NCI-H146 treated with DMSO at 0.1 percent for 48 hours (cell line): Measurements from ENCODE around the gene ATP10A.
"Not testable (repeated sequence)": the region's sequence is repeated elsewhere in the genome, so short reads cannot be mapped to it uniquely, and the experiment has no call there.

Source experiments
- DNase-seq: peaks from one replicate; lab custom pipeline; 2025; ENCODE audit not compliant: unreplicated experiment; lab: John Stamatoyannopoulos, UW

Gene ATP10A

DNA sequence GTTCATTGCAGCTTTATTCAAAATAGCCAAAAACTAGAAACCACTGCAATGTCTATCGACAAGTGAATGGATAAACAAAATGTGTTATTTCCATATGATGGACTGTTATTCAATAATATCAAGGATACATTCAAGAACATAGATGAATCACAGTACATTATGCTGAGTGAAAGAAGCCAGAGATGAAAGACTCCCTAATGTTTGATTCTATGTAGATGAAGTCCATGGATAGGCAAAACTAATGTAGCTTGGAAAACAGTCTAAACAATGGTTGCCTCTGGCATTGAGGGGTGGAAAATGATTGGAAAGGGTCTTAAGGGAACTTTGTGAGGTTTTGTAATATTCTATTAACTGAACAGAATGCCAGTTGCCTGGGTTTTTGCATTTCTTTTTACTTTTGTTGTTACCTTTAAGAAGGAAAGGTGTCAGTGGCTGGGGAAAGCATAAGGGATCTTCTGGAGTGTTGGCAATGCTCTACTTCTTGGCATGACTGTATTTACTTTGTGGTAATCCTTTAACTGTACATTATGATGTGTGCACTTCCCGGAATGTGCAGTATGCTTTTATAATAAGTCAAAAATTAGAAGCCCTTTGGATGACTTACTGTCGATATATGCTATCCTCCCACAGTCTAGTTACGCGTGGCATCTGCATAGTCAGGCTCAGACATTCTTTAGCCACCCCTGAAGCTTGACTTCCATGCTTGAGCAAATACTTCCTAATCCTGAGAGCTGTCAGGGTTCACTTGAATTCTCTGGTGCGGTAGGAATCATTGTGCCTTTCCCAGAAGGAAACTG is 20.5 kb upstream of the ATP10A start:
- no peak for DNase-seq

DNA sequence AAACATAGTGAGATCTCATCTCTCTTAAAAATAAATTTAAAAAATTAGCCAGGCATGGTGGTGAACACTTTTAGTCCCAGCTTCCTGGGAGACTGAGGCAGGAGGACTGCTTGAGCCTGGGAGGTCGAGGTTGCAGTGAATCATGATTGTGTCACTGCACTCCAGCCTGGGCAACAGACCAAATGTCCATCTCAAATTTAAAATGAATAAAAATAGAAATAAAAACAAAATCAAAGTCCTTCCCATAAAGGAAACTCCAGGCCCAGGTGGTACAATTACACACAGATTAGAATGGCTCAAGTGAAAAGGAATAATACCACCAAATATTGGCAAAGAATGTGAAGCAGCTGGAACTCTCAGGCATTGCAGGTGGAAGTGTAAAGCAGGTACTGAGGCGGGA is 19.3 kb upstream of the ATP10A start:
- DNase-seq = no peak

GRCh38 chr15:25880877-25881276 is 17.8 kb upstream of the ATP10A start:
- not testable (repeated sequence) for DNase-seq

- no peak for DNase-seq
These were observed 17.3 kb upstream of the ATP10A start for GRCh38 chr15:25880411-25880810.

- DNase-seq = no peak
These were observed 16.3 kb upstream of the ATP10A start for GRCh38 chr15:25879438-25879837.

DNA sequence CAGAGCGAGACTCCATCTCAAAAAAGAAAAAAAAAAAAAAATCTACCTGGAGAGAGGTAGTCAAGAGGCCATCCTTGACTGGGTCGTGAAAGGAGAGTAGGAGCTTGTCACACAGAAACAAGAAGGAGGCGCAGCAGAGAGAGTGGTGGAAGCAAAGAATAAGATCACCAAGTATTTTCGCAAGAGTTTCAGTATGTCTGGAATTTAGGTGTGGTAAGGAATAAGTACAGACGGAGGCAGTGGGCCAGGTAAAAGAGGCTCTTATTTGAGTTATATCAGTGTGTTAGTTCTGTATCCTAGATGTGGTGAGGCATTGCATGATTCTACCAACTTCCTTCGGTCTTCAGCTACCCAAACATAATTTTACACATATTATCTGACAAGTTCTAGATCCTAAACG is 14.6 kb upstream of the ATP10A start:
- no peak for DNase-seq

- no peak for DNase-seq
These were observed 13.4 kb upstream of the ATP10A start for GRCh38 chr15:25876231-25877140.

- no peak for DNase-seq
These were observed 12.4 kb upstream of the ATP10A start for GRCh38 chr15:25875566-25875965.

DNA sequence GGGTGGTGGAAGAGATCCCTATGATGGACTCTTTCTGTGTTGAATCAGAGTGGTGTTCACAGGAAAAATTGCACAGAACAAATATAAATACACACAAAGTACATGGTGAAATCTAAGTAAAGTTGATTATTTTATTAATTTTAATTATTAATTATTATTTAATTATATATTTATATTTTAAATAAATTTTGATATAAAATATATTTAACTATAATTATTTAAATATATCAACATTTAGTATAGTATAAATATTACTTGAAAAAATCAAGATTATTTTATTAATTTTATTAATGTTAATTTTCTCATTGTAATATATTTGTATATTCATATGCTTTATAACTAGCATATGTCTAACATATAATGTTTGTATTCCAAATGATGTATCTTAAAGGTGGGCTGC is 11.3 kb upstream of the ATP10A start:
- no peak for DNase-seq

GRCh38 chr15:25871403-25871802 is 8.3 kb upstream of the ATP10A start:
- DNase-seq = no peak

GRCh38 chr15:25870938-25871337 is 7.8 kb upstream of the ATP10A start:
- DNase-seq = no peak

- no peak for DNase-seq
These were observed 6.6 kb upstream of the ATP10A start for GRCh38 chr15:25869701-25870100.

DNA sequence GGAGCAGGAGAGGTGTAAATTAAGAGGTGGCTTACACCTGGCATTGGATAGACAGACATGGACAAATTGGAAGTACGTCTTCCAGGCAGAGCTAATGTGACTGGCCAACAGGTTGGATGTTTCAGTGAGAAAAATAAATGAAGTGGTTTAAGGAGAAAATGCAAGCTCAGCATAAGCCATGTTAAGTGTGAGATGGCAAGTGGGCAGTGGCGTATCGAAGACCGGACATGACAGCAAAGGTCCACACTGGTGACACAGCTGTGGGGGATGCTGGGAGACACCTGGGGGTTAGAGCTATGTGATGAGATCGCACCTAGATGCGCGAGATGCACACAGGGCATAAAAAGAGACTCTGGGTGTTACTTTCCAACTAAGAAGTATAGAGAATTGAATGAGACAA is 3.7 kb upstream of the ATP10A start:
- no peak for DNase-seq

DNA sequence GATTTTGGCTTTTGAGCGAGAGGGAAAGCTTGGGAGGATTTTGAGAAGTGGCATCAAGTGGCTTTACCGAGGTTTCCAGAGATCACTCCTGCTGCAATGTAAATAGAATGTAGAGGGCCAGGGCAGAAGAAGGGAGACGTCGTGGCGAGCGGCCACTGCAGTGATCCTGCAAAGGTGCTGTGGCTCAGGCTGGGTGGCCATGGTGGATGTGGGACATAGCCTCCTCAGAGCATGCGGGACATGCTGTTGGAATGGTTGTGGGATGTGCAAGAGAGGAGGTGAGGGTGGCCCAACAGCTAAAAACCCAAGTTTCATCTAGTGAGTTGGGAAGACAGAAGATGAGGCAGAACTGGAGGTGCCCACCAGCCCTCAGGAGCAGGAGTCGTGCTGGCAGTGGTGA is 3.1 kb upstream of the ATP10A start:
- DNase-seq = no peak

- DNase-seq = no peak
These were observed 1.8 kb upstream of the ATP10A start for GRCh38 chr15:25864966-25865365.

GRCh38 chr15:25863968-25864580 is 947 bp upstream of the ATP10A start:
- no peak for DNase-seq

DNA sequence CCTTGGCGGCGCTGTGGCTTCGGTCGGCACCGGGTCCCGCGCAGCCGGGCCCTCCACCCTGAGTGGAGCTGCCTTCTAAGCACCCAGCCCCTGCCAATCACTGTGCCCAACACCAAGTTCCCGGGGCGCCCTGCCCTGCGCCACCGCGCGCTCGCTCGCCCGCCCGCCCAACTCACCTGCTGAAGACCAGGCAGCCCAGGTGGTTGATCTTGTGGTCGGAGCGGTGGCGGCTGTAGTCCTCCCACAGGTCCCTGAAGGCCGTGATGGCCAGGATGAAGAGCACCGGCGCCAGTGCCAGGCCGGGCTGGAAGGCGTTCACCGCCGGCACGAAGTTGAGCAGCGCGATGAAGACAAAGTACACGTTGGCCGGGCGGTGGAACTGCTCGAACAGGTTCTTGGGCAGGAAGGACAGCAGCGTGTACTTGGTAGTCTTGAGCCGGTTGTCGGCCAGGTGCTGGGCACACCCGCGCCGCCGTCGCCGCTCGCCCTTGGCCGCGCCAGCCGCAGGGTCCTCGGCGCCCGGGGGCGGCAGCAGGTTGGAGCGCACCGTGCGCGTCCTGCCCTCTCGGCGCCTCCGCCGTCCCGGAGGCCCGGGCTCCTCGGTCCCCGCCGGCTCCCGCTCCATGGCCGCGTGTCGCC is 536 bp downstream of the ATP10A start:
- DNase-seq = no peak

GRCh38 chr15:25862071-25862471 is 1.1 kb downstream of the ATP10A start:
- DNase-seq = no peak

GRCh38 chr15:25860885-25861866 is 2.0 kb downstream of the ATP10A start:
- no peak for DNase-seq
